Keratinocyte (primary cell): Measurements from ENCODE around the gene ZNF425.

Experiments
- EZH2 ChIP-seq: IDR thresholded peaks from one replicate; pipeline ENCODE4 v1.6.1; 2012; ENCODE audit warnings: inconsistent platforms, mild to moderate bottlenecking, low read length, moderate library complexity
- TF ChIP-seq, protein P1 (sequence below), 3 experiments: IDR thresholded peaks in 1 of 3; conservative IDR thresholded peaks in 1 of 3; optimal IDR thresholded peaks in 1 of 3; 2 replicates in 2 of 3; 3 replicates in 1 of 3; pipeline versions ENCODE3 to v1.5.1; 2011; ENCODE audit warnings: low read length in 3 of 3, mild to moderate bottlenecking in 3 of 3, moderate library complexity in 2 of 3, control low read depth in 1 of 3, inconsistent platforms in 1 of 3; ENCODE audit not compliant: insufficient read depth in 2 of 3; ENCODE audit errors: extremely low read depth in 1 of 3

DNA sequence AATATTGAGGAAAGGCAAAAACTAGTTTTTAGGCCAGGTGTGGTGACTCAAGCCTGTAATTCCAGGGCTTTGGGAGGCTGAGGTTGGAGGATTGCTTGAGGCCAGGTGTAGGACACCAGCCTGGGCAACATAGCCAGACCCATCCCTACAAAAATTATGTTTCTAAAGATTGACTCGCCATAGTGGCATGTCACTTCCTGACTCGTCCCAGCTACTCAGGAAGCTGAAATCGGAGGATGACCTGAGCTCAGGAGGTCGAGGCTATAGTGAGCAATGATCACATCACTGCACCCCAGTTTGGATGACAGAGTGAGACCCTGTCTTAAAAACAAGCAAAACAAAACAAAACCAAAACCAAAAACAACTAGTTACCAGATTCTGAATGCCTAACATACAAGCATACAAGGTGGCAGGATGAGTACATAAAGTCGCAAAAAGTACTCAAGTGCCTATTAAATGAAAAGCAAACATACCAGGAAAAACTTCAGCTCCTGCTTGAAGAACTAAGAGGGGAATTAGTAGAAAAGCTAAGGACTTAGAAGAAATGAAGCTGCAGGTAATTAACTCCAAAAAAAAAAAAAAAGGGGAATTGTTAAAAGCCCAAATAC lies 35.2 kb upstream of the ZNF425 start:
- TF ChIP-seq EZH2: no peak
- TF ChIP-seq, protein P1, sequence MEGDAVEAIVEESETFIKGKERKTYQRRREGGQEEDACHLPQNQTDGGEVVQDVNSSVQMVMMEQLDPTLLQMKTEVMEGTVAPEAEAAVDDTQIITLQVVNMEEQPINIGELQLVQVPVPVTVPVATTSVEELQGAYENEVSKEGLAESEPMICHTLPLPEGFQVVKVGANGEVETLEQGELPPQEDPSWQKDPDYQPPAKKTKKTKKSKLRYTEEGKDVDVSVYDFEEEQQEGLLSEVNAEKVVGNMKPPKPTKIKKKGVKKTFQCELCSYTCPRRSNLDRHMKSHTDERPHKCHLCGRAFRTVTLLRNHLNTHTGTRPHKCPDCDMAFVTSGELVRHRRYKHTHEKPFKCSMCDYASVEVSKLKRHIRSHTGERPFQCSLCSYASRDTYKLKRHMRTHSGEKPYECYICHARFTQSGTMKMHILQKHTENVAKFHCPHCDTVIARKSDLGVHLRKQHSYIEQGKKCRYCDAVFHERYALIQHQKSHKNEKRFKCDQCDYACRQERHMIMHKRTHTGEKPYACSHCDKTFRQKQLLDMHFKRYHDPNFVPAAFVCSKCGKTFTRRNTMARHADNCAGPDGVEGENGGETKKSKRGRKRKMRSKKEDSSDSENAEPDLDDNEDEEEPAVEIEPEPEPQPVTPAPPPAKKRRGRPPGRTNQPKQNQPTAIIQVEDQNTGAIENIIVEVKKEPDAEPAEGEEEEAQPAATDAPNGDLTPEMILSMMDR (optimal IDR thresholded peaks at IDR 0.05 in 1 of 3, IDR thresholded peaks at IDR 0.05 in 1 of 3, conservative IDR thresholded peaks at IDR 0.05 in 1 of 3; ENCODE audit: extremely low read depth in 1 of 3, insufficient read depth in 2 of 3, low read length in 3 of 3): no peak
